GM10266 (cell line): ENCODE results near the gene TRHDE.

ENCODE experiments used
- DNase-seq: peaks from one replicate; pipeline ENCODE4 v3.0.0; 2012; ENCODE audit errors: extremely low spot score
- TF ChIP-seq, protein P1 (sequence below): IDR thresholded peaks from 2 replicates; pipeline ENCODE4 v1.5.1; 2012; ENCODE audit warnings: mild to moderate bottlenecking, low read depth; ENCODE audit not compliant: control insufficient read depth, insufficient read depth; ENCODE audit errors: missing control alignments

Gene TRHDE, protein sequence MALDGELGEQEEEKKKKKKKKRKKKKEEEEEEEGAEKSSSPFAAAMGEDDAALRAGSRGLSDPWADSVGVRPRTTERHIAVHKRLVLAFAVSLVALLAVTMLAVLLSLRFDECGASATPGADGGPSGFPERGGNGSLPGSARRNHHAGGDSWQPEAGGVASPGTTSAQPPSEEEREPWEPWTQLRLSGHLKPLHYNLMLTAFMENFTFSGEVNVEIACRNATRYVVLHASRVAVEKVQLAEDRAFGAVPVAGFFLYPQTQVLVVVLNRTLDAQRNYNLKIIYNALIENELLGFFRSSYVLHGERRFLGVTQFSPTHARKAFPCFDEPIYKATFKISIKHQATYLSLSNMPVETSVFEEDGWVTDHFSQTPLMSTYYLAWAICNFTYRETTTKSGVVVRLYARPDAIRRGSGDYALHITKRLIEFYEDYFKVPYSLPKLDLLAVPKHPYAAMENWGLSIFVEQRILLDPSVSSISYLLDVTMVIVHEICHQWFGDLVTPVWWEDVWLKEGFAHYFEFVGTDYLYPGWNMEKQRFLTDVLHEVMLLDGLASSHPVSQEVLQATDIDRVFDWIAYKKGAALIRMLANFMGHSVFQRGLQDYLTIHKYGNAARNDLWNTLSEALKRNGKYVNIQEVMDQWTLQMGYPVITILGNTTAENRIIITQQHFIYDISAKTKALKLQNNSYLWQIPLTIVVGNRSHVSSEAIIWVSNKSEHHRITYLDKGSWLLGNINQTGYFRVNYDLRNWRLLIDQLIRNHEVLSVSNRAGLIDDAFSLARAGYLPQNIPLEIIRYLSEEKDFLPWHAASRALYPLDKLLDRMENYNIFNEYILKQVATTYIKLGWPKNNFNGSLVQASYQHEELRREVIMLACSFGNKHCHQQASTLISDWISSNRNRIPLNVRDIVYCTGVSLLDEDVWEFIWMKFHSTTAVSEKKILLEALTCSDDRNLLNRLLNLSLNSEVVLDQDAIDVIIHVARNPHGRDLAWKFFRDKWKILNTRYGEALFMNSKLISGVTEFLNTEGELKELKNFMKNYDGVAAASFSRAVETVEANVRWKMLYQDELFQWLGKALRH

DNA sequence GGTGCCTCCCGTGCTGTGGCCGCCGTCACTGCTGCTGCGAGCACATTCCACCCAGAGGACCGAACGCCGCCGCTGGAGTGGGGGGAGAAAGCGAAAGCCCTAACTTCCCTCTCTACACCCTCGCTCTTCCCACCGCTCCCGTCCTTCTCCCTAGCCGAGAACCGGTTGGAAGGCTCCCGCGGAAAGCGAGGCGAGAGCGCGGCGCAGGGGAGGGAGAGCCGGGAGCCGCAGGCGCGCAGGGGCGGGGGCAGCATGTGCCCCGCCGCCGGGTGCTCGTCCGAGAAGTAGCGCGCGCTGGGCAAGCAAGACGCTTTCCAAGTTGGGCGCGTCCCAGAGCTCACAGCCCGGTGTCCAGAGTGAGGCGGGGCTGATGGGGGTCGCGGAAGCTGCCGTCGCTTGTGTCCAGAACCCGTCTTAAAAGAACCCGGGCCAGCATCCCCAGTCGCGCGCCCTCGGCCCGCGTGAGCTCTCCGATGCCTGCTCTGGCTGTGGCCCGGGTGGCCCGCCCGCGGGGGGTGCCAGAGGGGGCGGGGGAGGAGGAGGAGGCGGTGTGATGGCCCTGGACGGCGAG is at the start of gene TRHDE:
TRHDE (plus strand) TSS at position 280 of the 571 bp plus-strand sequence; CDS start at position 554, 274 bp downstream.
- DNase-seq: peak; percentile 20
- TF ChIP-seq, protein P1, sequence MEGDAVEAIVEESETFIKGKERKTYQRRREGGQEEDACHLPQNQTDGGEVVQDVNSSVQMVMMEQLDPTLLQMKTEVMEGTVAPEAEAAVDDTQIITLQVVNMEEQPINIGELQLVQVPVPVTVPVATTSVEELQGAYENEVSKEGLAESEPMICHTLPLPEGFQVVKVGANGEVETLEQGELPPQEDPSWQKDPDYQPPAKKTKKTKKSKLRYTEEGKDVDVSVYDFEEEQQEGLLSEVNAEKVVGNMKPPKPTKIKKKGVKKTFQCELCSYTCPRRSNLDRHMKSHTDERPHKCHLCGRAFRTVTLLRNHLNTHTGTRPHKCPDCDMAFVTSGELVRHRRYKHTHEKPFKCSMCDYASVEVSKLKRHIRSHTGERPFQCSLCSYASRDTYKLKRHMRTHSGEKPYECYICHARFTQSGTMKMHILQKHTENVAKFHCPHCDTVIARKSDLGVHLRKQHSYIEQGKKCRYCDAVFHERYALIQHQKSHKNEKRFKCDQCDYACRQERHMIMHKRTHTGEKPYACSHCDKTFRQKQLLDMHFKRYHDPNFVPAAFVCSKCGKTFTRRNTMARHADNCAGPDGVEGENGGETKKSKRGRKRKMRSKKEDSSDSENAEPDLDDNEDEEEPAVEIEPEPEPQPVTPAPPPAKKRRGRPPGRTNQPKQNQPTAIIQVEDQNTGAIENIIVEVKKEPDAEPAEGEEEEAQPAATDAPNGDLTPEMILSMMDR: no peak

DNA sequence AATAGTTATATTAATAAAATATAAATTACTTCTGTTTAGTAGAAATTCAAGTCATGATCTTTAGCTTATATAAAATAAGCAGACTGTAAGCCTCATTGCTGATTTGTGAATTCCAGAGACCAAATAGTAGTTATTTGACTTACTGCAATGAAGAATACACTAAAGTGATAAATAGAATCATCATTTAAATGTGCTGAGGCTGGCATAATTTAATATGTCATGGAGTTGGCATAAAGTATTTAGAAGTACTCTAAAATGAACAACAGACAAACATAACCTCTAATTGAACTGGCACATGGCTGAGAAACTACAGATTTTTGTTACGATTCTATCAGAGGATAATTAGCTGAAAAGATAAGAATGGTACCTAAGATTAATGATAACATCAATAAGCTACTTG is 45.7 kb upstream of the TRHDE start:
- TF ChIP-seq, protein P1: no peak
- no peak for DNase-seq

DNA sequence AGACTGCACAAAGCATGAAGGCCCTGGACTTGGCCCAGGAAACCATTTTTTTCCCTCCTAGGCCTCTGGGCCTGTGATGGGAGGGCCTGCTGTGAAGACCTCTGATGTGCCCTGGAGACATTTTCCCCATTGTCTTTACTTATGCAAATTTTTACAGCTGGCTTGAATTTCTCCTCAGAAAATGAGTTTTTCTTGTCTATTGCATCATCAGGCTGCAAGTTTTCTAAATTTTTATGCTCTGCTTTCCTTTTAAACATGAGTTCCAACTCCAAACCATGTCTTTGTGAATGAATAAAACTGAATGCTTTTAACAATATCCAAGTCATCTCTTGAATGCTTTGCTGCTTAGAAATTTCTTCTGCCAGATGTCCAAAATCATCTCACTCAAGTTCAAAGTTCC is 43.7 kb upstream of the TRHDE start:
- DNase-seq: no peak
- TF ChIP-seq, protein P1: no peak

DNA sequence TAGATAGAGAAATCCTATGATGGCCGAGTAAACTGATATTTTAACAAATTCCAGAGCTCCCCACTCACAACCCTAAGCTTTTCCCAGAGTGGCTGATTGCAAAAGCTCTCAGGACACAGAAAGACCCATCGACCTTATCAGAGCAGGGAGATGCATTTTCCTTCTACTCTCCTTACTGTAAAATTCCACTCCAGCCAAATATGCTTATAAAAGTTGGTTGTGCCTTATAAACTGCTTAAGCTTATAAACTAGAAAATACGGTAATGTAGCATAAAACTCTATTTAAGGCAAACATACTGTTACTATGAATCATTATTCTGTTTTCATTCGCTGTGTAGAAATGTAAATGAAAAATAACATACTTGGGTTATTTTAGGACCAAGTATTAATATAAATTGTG is 41.6 kb upstream of the TRHDE start:
- TF ChIP-seq, protein P1: no peak
- DNase-seq: no peak

DNA sequence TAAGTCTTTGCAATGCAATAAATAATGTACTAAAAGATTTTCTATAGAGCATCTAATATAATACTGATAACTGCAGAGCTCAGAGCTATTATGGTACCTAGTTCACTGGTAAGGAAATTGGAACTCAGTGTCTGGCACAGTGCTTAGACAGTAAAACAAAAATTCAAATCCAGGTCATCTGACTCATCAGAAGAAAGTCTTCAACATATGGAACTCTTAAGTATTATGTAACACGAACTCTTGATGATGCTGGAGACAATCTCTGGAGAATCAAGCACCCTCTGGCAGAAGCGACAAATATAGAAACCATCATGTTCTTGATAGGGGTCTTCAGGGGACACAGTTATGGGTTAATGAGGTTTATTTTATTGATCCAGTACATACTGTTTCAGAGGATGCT is 37.3 kb upstream of the TRHDE start:
- no peak for DNase-seq
- TF ChIP-seq, protein P1: no peak

DNA sequence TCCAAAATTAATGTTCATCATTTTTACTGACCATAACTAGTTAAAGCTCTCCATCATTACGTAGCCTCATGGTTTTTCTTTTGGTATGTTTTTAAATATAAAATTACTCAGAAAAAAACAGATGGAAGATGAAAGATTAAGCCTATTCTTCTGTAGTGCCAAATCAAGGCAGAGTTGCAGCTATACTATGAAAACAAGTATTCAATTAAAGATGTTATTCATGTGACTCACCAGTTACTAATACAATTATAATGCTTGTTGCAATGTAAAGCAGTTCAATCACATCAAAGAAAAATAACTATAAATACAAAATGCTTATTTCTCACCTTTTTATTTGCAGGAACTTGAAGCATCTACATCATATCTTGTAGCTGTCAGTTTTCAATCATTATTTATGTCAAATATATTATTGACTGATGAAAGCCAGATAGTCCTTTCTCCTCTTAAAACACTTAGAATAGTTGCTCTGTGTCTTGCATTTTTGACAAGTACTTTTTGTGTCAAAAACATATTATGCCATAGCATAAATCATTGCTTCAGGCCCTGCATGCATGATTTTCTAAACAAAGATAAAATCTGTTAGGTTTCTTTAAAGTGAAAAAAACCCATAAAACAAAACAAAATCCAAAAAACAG is 36.0 kb upstream of the TRHDE start:
- no peak for DNase-seq
- TF ChIP-seq, protein P1: no peak
